Measurements from ENCODE around the gene MAX.

MAX gene

GRCh38 chr14:65072256-65072655, 30.1 kb downstream of the MAX start:
- H3K4ac ChIP-seq (ENCODE audit: low read length): no peak overlapping the region
- peaks cover 9 to 50% of the 10 kb centered on the region in 2 donors for H3K36me3 ChIP-seq (replicated peaks in 1 of 2; ENCODE audit: control insufficient read depth in 2 of 2, insufficient read depth in 2 of 2, low read length in 2 of 2)
- no peaks in the 10 kb centered on the region for H3K4me1 ChIP-seq (ENCODE audit: control insufficient read depth in 2 of 2, insufficient read depth in 1 of 2, low read depth in 1 of 2, low read length in 2 of 2)
- peaks cover 0 to 2% (median 0%) of the 10 kb centered on the region in 3 experiments for H3K27me3 ChIP-seq (ENCODE audit: control insufficient read depth in 3 of 3, insufficient read depth in 3 of 3, low read depth in 1 of 3, low read length in 3 of 3)
- H3K79me1 ChIP-seq (ENCODE audit: low read depth, low read length): no peaks in the 10 kb centered on the region
- WGBS, 2 donors (ENCODE audit: extremely low coverage in 2 of 2, insufficient read length in 2 of 2, insufficient replicate concordance in 1 of 2): no CpG with 5 or more reads among the region's 6 CpGs
- no peak overlapping the region for H2AK5ac ChIP-seq (ENCODE audit: low read depth, low read length)
- H2BK12ac ChIP-seq (ENCODE audit: low read length): no peak overlapping the region
- H2BK15ac ChIP-seq (ENCODE audit: low read length): no peak overlapping the region
- H3K9ac ChIP-seq (ENCODE audit: low read depth, low read length, poor library complexity): no peak overlapping the region
- no peak overlapping the region for H2BK120ac ChIP-seq (ENCODE audit: low read depth, low read length)
- no peak overlapping the region for H3K4me2 ChIP-seq (ENCODE audit: insufficient read depth, low read length, poor library complexity, severe bottlenecking)
- no peak overlapping the region for H3K23ac ChIP-seq (ENCODE audit: low read depth, low read length, poor library complexity)
- no peak overlapping the region for H3K4me3 ChIP-seq (ENCODE audit: low read length in 2 of 2)
- no peak overlapping the region for H3K27ac ChIP-seq (replicated peaks; ENCODE audit: low read length)
- H3K9me3 ChIP-seq (replicated peaks in 1 of 2; ENCODE audit: control insufficient read depth in 2 of 2, insufficient read depth in 1 of 2, low read depth in 1 of 2, low read length in 2 of 2): no peaks in the 10 kb centered on the region
- H3K18ac ChIP-seq (ENCODE audit: low read length): no peak overlapping the region
- H2AFZ ChIP-seq (ENCODE audit: low read length): no peak overlapping the region
- no peak overlapping the region for H2BK5ac ChIP-seq (ENCODE audit: low read length)
- no peak overlapping the region for H3K14ac ChIP-seq (ENCODE audit: low read length)
- H4K91ac ChIP-seq (ENCODE audit: low read depth, low read length, poor library complexity): no peak overlapping the region
- DNase-seq (ENCODE audit: low spot score): no peak
- H4K8ac ChIP-seq (ENCODE audit: low read depth, low read length): no peak overlapping the region

DNA sequence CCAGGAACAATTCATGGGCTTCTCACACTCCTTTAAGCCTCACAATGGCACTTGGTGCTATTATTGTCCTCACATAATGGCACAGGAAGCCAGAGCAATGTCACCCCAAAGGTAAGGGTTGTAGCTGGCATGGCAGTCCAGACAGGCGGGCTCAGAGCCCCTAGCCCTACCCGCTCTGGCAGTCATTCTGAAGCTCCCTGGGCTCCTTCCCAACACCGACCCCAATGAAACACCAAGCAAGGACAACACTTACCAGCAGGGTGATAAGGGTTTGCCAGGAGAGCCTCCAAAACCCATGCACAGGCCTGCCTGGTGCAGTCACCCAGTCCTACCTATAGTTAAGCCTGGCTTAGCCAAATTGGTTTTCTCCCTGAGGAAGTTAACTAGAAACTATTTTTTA, 30.8 kb downstream of the MAX start:
- Histone ChIP-seq H4K91ac (ENCODE audit: low read depth, low read length, poor library complexity) (no peak overlapping the region), H2BK12ac (ENCODE audit: low read length) (no peak overlapping the region), H3K27ac (replicated peaks; ENCODE audit: low read length) (no peak overlapping the region), H3K27me3 (ENCODE audit: control insufficient read depth in 3 of 3, insufficient read depth in 3 of 3, low read depth in 1 of 3, low read length in 3 of 3) (peaks cover 0 to 2% (median 0%) of the 10 kb centered on the region in 3 experiments), H3K79me1 (ENCODE audit: low read depth, low read length) (no peaks in the 10 kb centered on the region), H3K4me2 (ENCODE audit: insufficient read depth, low read length, poor library complexity, severe bottlenecking) (no peak overlapping the region), H2BK120ac (ENCODE audit: low read depth, low read length) (no peak overlapping the region), H3K36me3 (replicated peaks in 1 of 2; ENCODE audit: control insufficient read depth in 2 of 2, insufficient read depth in 2 of 2, low read length in 2 of 2) (peaks cover 5 to 44% of the 10 kb centered on the region in 2 donors), H2AK5ac (ENCODE audit: low read depth, low read length) (no peak overlapping the region), H3K18ac (ENCODE audit: low read length) (no peak overlapping the region), H4K8ac (ENCODE audit: low read depth, low read length) (no peak overlapping the region), H3K4ac (ENCODE audit: low read length) (no peak overlapping the region), H3K4me1 (ENCODE audit: control insufficient read depth in 2 of 2, insufficient read depth in 1 of 2, low read depth in 1 of 2, low read length in 2 of 2) (no peaks in the 10 kb centered on the region), H3K14ac (ENCODE audit: low read length) (no peak overlapping the region), H2AFZ (ENCODE audit: low read length) (no peak overlapping the region), H2BK5ac (ENCODE audit: low read length) (no peak overlapping the region), H3K4me3 (ENCODE audit: low read length in 2 of 2) (no peak overlapping the region), H3K9me3 (replicated peaks in 1 of 2; ENCODE audit: control insufficient read depth in 2 of 2, insufficient read depth in 1 of 2, low read depth in 1 of 2, low read length in 2 of 2) (no peaks in the 10 kb centered on the region), H2BK15ac (ENCODE audit: low read length) (no peak overlapping the region), H3K9ac (ENCODE audit: low read depth, low read length, poor library complexity) (no peak overlapping the region), H3K23ac (ENCODE audit: low read depth, low read length, poor library complexity) (no peak overlapping the region)
- no CpG with 5 or more reads among the region's 3 CpGs for WGBS, 2 donors (ENCODE audit: extremely low coverage in 2 of 2, insufficient read length in 2 of 2, insufficient replicate concordance in 1 of 2)
- DNase-seq (ENCODE audit: low spot score): no peak

GRCh38 chr14:65070471-65070976, 31.8 kb downstream of the MAX start:
- H3K14ac ChIP-seq (ENCODE audit: low read length): no peak overlapping the region
- no peak overlapping the region for H4K8ac ChIP-seq (ENCODE audit: low read depth, low read length)
- peaks cover 0 to 2% (median 0%) of the 10 kb centered on the region in 3 experiments for H3K27me3 ChIP-seq (ENCODE audit: control insufficient read depth in 3 of 3, insufficient read depth in 3 of 3, low read depth in 1 of 3, low read length in 3 of 3)
- peaks cover 9 to 41% of the 10 kb centered on the region in 2 donors for H3K36me3 ChIP-seq (replicated peaks in 1 of 2; ENCODE audit: control insufficient read depth in 2 of 2, insufficient read depth in 2 of 2, low read length in 2 of 2)
- H3K4me3 ChIP-seq (ENCODE audit: low read length in 2 of 2): no peak overlapping the region
- no peak overlapping the region for H2BK12ac ChIP-seq (ENCODE audit: low read length)
- H3K4me1 ChIP-seq (ENCODE audit: control insufficient read depth in 2 of 2, insufficient read depth in 1 of 2, low read depth in 1 of 2, low read length in 2 of 2): no peaks in the 10 kb centered on the region
- no peak overlapping the region for H3K23ac ChIP-seq (ENCODE audit: low read depth, low read length, poor library complexity)
- no peaks in the 10 kb centered on the region for H3K79me1 ChIP-seq (ENCODE audit: low read depth, low read length)
- no peak overlapping the region for H3K18ac ChIP-seq (ENCODE audit: low read length)
- no peak overlapping the region for H2BK120ac ChIP-seq (ENCODE audit: low read depth, low read length)
- no peak for DNase-seq (ENCODE audit: low spot score)
- H3K9ac ChIP-seq (ENCODE audit: low read depth, low read length, poor library complexity): no peak overlapping the region
- no peak overlapping the region for H2BK5ac ChIP-seq (ENCODE audit: low read length)
- H2AFZ ChIP-seq (ENCODE audit: low read length): no peak overlapping the region
- H4K91ac ChIP-seq (ENCODE audit: low read depth, low read length, poor library complexity): no peak overlapping the region
- H2BK15ac ChIP-seq (ENCODE audit: low read length): no peak overlapping the region
- H3K27ac ChIP-seq (replicated peaks; ENCODE audit: low read length): no peak overlapping the region
- H3K4ac ChIP-seq (ENCODE audit: low read length): peak overlapping the region; percentile 60
- H3K4me2 ChIP-seq (ENCODE audit: insufficient read depth, low read length, poor library complexity, severe bottlenecking): no peak overlapping the region
- H3K9me3 ChIP-seq (replicated peaks in 1 of 2; ENCODE audit: control insufficient read depth in 2 of 2, insufficient read depth in 1 of 2, low read depth in 1 of 2, low read length in 2 of 2): no peaks in the 10 kb centered on the region
- no CpG with 5 or more reads among the region's 12 CpGs for WGBS, 2 donors (ENCODE audit: extremely low coverage in 2 of 2, insufficient read length in 2 of 2, insufficient replicate concordance in 1 of 2)
- H2AK5ac ChIP-seq (ENCODE audit: low read depth, low read length): no peak overlapping the region

GRCh38 chr14:65069874-65070413, 32.4 kb downstream of the MAX start:
- no peak overlapping the region for H3K18ac ChIP-seq (ENCODE audit: low read length)

More at GRCh38 chr14:65069874-65070413, 32.4 kb downstream of the MAX start:
- WGBS, 2 donors (ENCODE audit: extremely low coverage in 2 of 2, insufficient read length in 2 of 2, insufficient replicate concordance in 1 of 2): no CpG with 5 or more reads among the region's 5 CpGs
- H3K23ac ChIP-seq (ENCODE audit: low read depth, low read length, poor library complexity): no peak overlapping the region
- H2BK120ac ChIP-seq (ENCODE audit: low read depth, low read length): no peak overlapping the region
- no peak overlapping the region for H2BK12ac ChIP-seq (ENCODE audit: low read length)
- H3K27ac ChIP-seq (replicated peaks; ENCODE audit: low read length): no peak overlapping the region
- no peak overlapping the region for H3K14ac ChIP-seq (ENCODE audit: low read length)
- H2AFZ ChIP-seq (ENCODE audit: low read length): no peak overlapping the region
- H3K4ac ChIP-seq (ENCODE audit: low read length): no peak overlapping the region
- no peak overlapping the region for H2AK5ac ChIP-seq (ENCODE audit: low read depth, low read length)
- no peaks in the 10 kb centered on the region for H3K4me1 ChIP-seq (ENCODE audit: control insufficient read depth in 2 of 2, insufficient read depth in 1 of 2, low read depth in 1 of 2, low read length in 2 of 2)
- no peaks in the 10 kb centered on the region for H3K9me3 ChIP-seq (replicated peaks in 1 of 2; ENCODE audit: control insufficient read depth in 2 of 2, insufficient read depth in 1 of 2, low read depth in 1 of 2, low read length in 2 of 2)
- H3K79me1 ChIP-seq (ENCODE audit: low read depth, low read length): no peaks in the 10 kb centered on the region
- H3K4me3 ChIP-seq (ENCODE audit: low read length in 2 of 2): no peak overlapping the region
- DNase-seq (ENCODE audit: low spot score): no peak
- H3K27me3 ChIP-seq (ENCODE audit: control insufficient read depth in 3 of 3, insufficient read depth in 3 of 3, low read depth in 1 of 3, low read length in 3 of 3): peaks cover 0 to 2% (median 0%) of the 10 kb centered on the region in 3 experiments
- no peak overlapping the region for H3K4me2 ChIP-seq (ENCODE audit: insufficient read depth, low read length, poor library complexity, severe bottlenecking)
- H2BK15ac ChIP-seq (ENCODE audit: low read length): no peak overlapping the region
- H2BK5ac ChIP-seq (ENCODE audit: low read length): no peak overlapping the region
- H3K9ac ChIP-seq (ENCODE audit: low read depth, low read length, poor library complexity): no peak overlapping the region
- no peak overlapping the region for H4K8ac ChIP-seq (ENCODE audit: low read depth, low read length)
- peaks cover 11 to 42% of the 10 kb centered on the region in 2 donors for H3K36me3 ChIP-seq (replicated peaks in 1 of 2; ENCODE audit: control insufficient read depth in 2 of 2, insufficient read depth in 2 of 2, low read length in 2 of 2)
- H4K91ac ChIP-seq (ENCODE audit: low read depth, low read length, poor library complexity): no peak overlapping the region

Data from neuronal stem cell (in vitro differentiated cells).